Measurements from ENCODE around the gene GPR152. TPM values are rescaled to one million over a fixed set of nuclear protein-coding genes. Genes with fewer than 3 reads are reported as not detected.

The GPR152 gene
- total RNA-seq, 1 experiment from 2014 or later: not detected

- H3K4me2 ChIP-seq (ENCODE audit: insufficient read depth, insufficient read length, low read length): no peak overlapping the region
- no peaks in the 10 kb centered on the region for H3K79me1 ChIP-seq (ENCODE audit: insufficient read depth, low read depth, low read length, poor library complexity, severe bottlenecking)
- DNase-seq: no peak
- peaks cover 15% of the 10 kb centered on the region for H3K27me3 Mint-ChIP-seq (ENCODE audit: low read depth)
- H2AFZ ChIP-seq (ENCODE audit: low read length): no peak overlapping the region
- H3K4me1 ChIP-seq (ENCODE audit: insufficient read depth, low read length): no peaks in the 10 kb centered on the region
- H4K20me1 ChIP-seq (ENCODE audit: control insufficient read depth, insufficient read depth, insufficient read length): no peaks in the 10 kb centered on the region
- H3K14ac ChIP-seq (ENCODE audit: insufficient read depth, low read length): no peak overlapping the region
- H3K27ac ChIP-seq (ENCODE audit: insufficient read length, low read depth, low read length): no peak overlapping the region
- WGBS (ENCODE audit: extremely low coverage, insufficient read length, low lambda C conversion rate): no CpG with 5 or more reads among the region's 7 CpGs
- no peaks in the 10 kb centered on the region for H3K9me3 ChIP-seq (ENCODE audit: control insufficient read depth, low read depth, low read length)
- no peaks in the 10 kb centered on the region; a peak in 1 of 7 replicates for H3K36me3 Mint-ChIP-seq (ENCODE audit: insufficient read depth in 1 of 3, low read depth in 3 of 3)
- no peak overlapping the region for H2BK120ac ChIP-seq (ENCODE audit: low read depth, low read length, poor library complexity, severe bottlenecking)
- H3K23me2 ChIP-seq (ENCODE audit: insufficient read length, low read depth, low read length, poor library complexity, severe bottlenecking): no peaks in the 10 kb centered on the region
- H3K79me2 ChIP-seq (ENCODE audit: insufficient read depth, low read length): no peaks in the 10 kb centered on the region
- no peak overlapping the region for H3K23ac ChIP-seq (ENCODE audit: insufficient read length, low read depth, low read length)
- no peak overlapping the region for H3K27ac Mint-ChIP-seq
- no peak overlapping the region for H3K18ac ChIP-seq (ENCODE audit: insufficient read length, low read depth, low read length)
- H2BK20ac ChIP-seq (ENCODE audit: low read depth, low read length, poor library complexity, severe bottlenecking): no peak overlapping the region
- no peak overlapping the region for H2BK12ac ChIP-seq (ENCODE audit: insufficient read length, low read depth, low read length)
- no peak overlapping the region for H3K56ac ChIP-seq (ENCODE audit: insufficient read length, low read depth, low read length)
- H3K4me1 Mint-ChIP-seq: 0 out of 4 replicates have a peak, but pooled peaks cover 2 to 7% of the 10 kb centered on the region in 2 experiments
- H3K9ac ChIP-seq (ENCODE audit: extremely low read depth, insufficient read length, low read length): no peak overlapping the region
- H4K5ac ChIP-seq (ENCODE audit: insufficient read length, low read depth, low read length): no peak overlapping the region
- no peak overlapping the region for H2AK5ac ChIP-seq (ENCODE audit: insufficient read length, low read length)
- no peak overlapping the region for H3T11ph ChIP-seq (ENCODE audit: low read length)
- H3K4ac ChIP-seq (ENCODE audit: low read depth, low read length): no peak overlapping the region
- no peak overlapping the region for H2BK15ac ChIP-seq (ENCODE audit: low read depth, low read length)
- H3K4me3 Mint-ChIP-seq: no peak overlapping the region
- TF ChIP-seq, protein P1, sequence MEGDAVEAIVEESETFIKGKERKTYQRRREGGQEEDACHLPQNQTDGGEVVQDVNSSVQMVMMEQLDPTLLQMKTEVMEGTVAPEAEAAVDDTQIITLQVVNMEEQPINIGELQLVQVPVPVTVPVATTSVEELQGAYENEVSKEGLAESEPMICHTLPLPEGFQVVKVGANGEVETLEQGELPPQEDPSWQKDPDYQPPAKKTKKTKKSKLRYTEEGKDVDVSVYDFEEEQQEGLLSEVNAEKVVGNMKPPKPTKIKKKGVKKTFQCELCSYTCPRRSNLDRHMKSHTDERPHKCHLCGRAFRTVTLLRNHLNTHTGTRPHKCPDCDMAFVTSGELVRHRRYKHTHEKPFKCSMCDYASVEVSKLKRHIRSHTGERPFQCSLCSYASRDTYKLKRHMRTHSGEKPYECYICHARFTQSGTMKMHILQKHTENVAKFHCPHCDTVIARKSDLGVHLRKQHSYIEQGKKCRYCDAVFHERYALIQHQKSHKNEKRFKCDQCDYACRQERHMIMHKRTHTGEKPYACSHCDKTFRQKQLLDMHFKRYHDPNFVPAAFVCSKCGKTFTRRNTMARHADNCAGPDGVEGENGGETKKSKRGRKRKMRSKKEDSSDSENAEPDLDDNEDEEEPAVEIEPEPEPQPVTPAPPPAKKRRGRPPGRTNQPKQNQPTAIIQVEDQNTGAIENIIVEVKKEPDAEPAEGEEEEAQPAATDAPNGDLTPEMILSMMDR (conservative IDR thresholded peaks at IDR 0.05): no peak
- H4K8ac ChIP-seq (replicated peaks; ENCODE audit: insufficient read length, low read depth, low read length): no peak overlapping the region
- H2BK5ac ChIP-seq (ENCODE audit: insufficient read length, low read length): no peak overlapping the region
- H4K91ac ChIP-seq (ENCODE audit: insufficient read length, low read depth, low read length): no peak overlapping the region
- no peaks in the 10 kb centered on the region for H3K27me3 ChIP-seq (ENCODE audit: insufficient read depth, low read length)
- H3K9me3 Mint-ChIP-seq: no peaks in the 10 kb centered on the region
Observed at GRCh38 chr11:67448220-67448609, 4.3 kb downstream of the GPR152 start.
